Measurements from ENCODE around the gene VENTX.
"Not testable (repeated sequence)": the region's sequence is repeated elsewhere in the genome, so short reads cannot be mapped to it uniquely, and the experiment has no call there.

The VENTX gene

DNA sequence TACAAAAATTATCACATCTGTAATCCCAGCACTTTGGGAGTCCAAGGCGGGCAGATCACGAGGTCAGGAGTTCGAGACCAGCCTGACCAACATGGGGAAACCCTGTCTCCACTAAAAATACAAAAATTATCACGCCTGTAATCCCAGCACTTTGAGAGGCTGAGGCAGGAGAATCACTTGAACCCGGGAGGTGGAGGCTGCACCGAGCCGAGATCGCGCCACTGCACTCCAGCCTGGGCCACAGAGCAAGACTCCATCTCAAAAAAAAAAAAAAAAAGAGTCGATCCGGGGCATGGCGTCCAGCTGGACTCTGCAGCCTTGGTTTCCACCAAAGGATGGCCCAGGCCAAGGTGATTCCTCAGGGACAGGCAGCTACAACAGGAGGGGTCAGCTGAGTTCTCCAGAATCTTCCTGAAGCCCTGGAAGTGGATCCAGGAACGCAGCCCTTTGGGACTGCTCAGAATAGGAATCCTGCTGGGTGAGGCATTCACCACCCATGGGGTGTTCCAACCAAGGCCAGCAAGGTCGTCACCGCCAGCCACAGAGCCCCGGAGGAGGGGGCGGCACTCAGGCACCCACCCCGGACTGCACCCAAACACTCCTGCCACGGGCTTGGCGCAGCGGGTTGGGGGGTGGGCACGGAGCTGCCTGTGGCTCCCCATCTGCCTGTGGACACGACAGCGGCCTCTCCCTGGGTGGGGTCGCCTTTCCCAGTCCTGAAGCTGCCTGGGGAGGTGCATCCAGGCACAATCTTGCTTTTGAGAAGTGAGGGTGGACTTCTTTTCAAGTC, 19.7 kb upstream of the VENTX start:
- no peak for DNase-seq

DNA sequence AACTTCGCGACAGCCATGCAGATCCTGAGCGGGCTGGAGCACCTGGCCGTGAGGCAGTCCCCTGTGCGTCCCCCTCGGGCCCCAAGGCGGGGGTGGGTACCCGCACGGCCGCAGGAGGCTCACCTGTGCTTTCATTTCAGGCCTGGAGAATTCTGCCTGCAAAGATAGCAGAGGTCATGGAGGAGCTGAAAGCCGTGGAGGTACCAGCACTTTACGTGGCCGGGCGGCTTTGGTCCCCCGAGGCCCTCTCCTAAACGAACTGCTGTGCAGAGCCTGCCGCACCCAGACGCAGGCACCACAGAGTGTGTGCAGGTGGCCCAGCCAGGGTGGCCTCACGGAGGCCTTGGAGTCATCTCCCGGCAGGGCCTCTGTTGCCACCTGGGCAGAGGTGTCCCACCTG, 18.8 kb upstream of the VENTX start:
- DNase-seq = no peak

DNA sequence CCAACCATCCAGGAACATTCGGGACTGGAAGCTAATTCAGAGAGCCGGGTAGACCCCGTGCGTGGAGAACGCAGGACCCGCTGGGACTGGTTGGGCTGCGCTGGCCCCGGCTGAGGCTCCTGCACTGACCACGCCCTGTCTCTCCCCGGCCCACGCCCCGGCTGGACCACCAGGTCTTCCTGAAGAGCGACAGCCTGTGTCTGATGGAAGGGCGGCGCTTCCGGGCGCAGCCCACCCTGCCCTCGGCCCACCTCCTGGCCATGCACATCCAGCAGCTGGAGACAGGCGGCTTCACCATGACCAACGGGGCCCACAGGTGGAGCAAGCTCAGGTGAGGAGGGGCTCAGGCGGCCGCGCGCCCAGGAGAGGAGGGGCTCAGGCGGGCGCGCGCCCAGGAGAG, 17.9 kb upstream of the VENTX start:
- DNase-seq = no peak

DNA sequence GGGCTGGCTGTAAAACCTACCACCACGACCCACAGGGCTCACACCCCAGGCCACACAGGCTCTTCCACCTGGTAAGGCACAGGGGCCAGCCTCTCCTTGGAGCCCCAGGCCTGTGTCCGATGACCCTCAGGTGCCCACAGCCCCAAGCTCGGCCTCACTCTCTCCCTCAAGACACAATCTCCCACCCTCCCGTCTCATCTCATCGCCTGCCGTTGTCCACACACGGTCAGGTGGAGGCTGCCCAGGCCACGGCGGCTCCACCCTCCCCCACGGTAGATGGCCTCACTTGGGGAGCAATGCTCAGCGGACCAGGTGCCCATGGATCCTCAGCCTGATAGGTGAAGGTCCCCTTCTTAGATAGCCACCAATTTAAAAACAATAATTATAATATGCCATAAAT, 16.3 kb upstream of the VENTX start:
- no peak for DNase-seq

DNA sequence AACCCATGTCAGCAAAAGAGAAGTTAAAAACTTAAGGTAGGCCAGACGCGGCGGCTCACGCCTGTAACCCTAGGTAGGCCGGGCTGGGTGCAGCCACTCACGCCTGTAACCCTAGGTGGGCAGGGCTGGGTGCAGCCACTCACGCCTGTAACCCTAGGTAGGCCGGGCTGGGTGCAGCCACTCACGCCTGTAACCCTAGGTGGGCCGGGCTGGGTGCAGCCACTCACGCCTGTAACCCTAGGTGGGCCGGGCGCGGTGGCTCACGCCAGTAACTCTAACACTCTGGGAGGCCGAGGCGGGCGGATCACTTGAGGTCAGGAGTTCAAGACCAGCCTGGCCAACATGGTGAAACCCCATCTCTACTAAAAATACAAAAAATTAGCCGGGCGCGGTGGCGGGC, 15.9 kb upstream of the VENTX start:
- not testable (repeated sequence) for DNase-seq

DNA sequence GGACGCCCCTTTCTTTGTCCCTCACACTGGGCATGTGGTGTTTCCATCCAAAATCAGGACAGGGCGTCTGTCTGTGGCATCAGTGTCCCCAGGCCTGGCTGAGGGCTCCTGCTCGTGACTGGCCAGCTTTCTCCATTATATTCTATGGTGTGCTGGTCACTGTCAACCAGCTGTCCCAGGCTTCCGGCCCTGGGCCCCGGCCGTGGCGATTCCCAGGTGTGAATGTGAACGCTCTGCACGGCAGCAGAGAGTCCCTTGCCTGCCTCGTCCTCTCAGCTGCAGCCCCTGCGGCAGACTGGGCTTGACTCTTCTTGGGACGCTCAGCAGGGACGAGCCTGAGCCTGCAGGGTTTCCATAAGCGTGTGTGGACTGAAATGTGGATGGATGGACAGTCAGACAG, 13.6 kb upstream of the VENTX start:
- DNase-seq = no peak

DNA sequence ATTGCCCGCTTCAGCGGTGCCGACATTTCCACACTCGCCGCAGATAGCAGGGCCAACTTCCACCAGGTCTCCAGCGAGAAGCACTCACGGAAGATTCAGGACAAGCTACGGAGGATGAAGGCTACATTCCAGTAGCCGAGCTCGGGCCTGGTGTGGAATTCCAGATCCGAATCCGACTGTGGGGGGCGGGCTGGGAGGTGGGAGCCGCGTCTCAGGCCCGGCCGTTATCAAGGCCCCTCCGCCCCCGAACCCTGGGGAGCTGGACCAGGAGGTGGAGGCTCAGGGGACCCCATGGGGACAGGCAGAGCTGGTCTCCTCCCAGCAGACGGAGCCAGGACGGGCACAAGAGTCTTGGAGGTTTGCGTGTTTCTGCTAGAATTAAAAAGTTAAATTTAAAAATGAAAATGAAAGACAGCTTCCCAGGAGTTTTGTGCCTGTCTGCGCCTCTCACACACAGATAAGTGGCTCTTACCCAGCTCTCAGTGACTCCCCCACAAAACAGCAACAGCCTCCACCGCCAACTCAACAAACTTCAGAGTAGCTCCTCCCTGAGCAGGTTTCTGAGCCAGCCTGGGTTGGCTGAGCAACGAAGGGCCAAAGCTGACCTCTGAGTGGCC, 12.8 kb upstream of the VENTX start:
- DNase-seq = no peak

DNA sequence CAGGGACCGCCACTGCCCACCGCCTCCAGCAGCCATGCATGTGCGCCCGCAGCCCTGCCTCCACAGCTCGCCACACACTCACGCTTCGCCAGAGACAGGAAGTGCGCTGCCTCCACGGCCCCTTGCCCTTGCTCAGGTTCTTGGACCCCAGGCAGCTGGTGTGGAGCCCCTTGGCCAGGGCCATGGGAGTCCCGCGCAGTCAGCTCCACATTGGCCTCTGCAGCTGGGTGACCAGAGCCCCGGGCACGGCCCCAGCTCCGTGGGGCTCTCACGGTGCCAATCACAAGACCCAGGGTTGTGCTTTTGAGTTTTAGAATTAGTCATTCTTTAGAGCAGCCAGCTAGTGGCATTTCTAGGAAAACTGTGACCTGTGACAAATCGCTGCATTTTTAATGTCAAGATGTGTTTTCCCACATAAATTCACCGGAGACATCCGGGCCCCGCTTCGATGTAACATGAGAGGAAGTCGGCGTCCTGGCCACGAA, 11.9 kb upstream of the VENTX start:
- no peak for DNase-seq

DNA sequence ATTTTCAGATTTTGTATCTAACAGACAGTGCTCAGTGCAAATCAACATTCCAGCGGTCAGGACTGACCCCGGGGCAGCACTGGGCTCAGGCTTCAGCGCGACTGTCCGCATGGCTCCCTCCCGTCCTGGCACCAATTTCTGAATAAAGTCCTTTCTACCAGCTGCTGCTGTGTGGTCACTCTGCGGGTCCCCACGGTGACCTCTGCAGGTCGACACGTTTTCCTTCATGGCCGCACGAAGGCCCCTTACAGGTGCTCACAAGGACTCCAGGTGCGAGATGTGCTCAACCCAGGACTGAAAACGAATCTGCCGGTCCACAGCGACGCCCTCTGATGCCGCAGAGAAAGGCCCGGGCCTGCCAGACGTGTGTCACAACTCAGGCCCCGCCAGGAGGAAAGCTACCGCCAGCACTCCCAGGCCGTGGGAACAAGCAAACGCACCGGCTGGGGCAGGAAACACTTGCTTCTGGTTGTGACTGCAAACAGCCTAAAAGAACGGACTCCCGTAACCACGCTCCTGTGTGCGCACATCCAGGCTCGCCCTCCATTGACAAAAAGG, 11.3 kb upstream of the VENTX start:
- no peak for DNase-seq

DNA sequence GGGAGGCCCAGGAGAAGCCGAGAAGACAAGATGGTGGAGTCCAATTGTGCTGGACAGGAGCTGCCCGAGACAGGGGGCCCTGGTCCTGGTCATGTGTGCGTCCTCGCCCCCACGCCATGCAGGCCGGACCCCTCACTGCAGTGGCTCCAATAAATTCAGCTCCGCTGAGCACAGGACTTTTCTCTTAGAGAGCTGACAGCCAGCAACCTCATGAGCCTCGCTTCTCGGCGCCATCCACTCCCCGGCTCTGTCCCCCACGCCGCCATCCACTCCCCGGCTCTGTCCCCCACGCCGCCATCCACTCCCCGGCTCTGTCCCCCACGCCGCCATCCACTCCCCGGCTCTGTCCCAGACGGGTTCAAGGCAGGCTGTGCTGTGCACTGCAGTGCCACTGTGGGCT, 10.4 kb upstream of the VENTX start:
- DNase-seq = no peak

DNA sequence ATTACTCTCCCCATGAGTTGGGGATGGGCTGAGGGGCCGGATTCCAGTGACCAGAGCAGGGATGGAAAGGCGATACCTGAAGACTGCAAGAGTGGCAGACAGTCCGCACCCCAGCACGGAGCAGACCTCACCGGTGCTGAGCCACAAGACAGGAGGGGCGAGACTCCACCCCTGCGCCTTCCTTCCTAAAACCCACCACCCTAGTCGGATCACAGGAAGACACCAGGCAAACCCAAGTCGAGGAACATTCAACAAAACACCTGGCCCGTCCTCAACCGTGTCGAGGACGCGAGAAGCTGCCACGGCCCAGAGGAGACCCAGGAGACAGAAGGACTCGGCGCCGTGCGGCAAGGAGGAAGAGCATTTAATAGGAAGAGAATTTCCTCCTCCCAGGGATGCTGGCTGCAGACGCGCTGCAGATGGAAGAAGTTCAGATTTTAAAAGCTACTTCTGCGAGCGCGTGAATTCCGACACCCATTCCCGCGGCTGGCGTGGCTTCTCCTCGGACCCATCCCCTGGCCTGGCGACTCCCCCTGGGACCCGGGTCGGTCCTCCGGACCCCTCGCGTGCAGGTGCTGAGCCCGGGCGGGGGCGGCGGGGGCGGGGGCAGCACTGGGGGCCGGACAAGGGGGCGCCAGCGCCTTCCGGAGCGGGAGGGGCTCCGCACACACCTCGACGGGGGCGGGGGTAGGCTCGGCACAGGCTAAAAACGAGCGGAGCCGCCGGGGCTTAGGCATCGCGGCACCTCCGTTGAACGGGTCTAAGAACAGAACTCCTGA, 8.2 kb upstream of the VENTX start:
- no peak for DNase-seq

DNA sequence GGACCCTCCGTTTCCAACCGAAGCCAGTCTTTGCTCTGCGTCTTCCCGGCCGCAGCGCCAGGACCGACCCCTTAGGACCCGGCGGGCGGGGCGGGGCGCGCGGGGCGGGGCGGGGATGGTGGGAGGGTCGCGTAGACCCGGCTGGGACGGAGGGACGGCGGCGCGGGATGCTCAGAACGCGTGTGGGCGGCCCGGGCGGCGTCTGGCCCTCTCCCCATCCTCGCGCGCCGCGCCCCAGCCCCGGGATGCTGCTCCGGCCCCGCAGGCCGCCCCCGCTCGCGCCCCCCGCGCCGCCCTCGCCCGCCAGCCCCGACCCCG, 7.7 kb upstream of the VENTX start, which contains the start of gene UTF1:
Gene UTF1, plus strand, starts transcription at position 174 of the 318 bp plus-strand sequence. Its CDS starts 72 bp downstream, at position 246.
- no peak for DNase-seq

DNA sequence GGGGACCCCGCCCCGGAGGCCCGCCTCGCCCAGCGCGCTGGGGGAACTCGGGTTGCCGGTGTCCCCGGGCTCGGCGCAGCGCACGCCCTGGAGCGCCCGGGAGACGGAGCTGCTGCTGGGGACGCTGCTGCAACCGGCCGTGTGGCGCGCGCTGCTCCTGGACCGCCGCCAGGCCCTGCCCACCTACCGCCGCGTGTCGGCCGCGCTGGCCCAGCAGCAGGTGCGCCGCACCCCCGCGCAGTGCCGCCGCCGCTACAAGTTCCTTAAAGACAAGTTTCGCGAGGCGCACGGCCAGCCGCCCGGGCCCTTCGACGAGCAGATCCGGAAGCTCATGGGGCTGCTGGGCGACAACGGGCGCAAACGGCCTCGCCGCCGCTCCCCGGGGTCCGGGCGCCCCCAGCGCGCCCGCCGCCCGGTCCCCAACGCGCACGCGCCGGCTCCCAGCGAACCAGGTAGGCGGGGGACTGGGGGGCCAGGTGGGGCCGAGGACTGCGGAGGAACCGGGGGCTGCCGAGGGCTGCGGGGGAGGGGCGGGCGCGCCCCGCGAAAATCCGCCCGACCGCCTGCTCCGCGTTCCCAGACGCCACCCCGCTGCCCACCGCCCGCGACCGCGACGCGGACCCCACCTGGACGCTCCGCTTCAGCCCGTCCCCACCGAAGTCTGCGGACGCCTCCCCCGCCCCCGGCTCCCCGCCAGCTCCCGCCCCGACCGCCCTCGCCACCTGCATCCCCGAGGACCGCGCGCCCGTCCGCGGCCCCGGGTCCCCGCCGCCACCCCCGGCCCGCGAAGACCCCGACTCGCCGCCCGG, 7.1 kb upstream of the VENTX start:
- DNase-seq = no peak

DNA sequence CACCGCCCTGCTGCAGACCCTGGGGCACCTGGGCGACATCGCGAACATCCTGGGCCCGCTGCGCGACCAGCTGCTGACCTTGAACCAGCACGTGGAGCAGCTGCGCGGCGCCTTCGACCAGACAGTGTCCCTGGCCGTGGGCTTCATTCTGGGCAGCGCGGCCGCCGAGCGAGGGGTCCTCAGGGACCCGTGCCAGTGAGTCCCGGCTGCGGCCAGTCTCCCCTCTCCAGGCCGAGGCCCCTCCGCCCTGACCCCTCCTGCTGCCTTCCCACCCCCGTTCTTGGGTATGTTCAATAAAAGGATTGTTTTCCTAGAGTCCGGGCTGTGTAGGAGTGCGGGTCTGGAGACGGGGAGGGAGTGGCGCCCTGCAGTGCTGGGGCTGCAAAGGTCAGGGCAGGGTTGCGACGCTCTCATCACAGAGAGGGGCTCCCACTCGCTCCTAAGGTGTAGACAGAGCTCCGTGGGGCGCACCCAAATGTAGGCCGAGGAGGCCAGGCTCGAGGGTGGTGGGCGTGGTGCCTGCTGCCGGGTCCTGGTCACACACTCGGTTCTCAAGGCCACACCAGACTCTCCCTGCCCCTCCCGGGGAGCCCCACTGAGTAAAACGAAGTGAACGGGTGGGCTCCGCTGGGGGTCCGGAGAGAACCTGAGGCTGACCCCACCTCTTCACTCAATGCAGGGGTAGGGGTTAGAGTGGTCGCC, 6.3 kb upstream of the VENTX start:
- DNase-seq = no peak

DNA sequence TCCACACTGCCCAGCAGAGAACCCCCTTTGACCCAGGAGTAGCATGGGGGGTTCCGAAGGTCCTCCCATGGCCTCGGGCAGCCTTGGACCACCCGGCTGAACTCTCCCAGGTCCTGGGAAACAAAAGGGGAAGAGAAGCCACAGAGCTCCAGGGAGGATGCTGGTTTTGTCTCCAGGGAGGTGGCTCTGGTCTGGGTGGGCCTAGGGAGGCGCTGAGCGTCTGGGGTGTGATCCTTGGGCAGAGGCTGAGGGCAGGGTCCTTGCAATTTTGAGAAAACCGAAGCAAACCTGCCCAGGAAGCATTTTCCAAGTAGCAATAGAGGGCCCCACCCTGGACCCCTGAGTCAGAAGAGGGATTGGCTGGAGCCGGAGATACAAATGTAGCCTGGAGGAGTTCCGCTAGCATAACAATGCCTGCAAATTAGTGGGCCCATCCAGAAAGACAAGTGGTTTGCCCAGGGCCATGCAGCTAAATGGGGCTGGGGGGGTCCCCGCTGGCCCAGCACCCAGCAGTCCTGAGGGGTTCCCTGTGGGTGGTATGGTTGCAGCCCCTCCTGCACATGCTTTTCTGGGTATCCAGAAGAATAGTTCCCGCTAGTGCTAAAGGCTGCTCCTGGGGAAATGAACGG, 5.6 kb upstream of the VENTX start:
- no peak for DNase-seq

DNA sequence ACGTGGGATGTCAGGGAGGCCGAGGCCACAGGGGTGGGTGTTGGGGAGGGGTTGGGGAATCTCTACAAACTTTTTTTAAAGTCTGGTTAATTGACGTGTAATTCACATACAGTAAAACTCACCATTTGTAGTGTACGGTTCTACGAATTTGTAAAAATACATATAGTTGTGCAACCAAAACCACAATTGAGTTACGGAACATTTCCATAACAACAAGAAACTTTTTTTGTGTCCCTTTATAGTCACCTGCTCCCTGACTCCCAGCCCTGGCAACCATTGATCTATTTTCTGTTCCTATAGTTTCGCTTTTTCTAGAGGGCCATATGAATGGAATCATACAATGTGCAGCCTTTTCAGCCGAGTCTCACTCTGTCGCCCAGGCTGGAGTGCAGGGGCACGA, 2.9 kb upstream of the VENTX start:
- not testable (repeated sequence) for DNase-seq

DNA sequence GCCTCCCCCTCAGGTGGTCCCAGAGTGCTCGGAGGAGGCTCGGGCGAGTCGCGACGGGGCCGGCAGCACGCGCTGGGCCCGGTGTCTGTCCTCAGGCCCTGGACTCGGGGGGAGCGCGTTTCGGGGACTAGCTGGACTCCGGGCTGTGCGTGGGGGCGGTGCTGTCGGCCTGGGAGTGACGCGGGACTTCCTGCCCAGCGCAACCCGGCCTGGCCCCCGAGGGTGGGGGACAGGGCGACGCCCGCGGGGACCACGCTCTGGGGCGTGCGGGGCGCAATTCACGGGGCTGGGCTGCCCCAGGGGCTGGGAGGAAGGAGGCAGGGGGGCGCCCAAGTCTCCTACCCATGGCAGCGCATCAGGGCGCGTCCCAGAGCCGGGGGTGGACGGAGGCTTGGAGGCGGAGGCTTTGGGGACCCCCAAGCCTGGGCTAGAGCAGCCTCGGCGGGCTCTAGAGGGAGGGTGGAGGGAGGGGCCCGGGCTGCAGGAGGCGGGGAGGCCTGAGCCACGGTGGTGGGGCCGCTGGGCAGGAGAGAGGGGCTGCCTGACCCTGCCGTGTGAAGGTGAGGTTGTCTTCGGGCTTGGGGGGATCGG, 2.3 kb upstream of the VENTX start:
- no peak for DNase-seq

DNA sequence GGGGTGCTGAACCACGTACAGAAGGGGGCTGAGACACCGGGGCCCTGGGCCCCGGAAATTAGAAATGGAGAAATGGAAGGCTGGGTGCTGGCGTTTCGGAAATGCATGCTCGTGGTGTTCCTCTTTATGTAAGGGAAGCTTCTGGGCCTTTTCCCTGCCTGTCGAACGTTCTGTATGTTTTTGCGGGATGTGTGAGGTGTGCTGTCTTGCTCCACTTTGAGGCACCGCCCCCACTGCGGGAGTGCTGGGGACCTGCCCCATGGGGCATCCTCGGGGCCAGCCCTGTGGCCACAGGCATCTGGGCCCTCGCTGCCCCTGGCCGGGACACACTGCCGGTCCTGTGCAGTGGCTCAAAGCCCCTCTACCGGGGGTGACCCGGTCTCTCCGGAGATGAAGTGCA, 1.7 kb upstream of the VENTX start:
- DNase-seq = no peak

DNA sequence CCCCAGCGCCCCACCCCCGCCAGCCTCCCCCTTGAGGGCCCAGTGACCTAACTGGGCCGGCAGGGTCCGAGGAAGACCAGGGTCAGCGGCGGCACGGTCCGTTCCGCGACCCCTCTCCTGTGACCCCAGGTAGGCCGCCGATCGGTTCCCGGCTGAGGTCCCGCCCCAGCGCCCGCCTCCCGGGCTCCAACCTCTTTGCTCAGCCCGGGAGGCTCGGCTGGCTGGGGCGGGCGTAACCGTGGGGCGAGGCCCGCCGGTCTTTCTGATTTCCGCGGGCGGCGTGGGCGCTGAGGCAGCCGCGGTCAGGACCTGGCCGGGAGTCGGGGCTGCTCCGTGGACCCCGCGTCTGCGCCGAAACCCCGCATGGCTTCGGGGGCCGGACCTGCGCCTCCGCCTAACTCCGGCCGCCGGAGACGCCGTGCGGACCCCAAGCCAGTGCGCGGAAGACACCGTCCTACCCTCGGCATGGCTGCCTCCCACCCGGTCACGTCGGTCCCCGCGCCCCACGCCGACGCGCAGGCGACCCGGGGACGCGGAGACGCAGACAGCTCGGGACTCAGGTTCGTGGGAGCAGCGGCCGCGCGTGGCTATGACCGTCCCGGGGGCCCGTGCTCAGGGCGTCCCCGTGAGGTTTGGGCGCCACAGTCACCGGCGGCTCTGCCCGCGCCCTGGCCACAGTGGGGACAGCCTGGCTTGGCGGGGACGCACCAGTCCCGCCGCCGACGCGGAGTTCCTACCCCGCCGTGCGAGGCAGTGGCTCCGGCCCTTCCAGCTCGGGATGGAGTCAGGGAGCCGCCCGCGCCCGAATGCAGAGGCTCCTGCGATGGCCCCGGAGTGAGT, 1.0 kb upstream of the VENTX start:
- DNase-seq = no peak

DNA sequence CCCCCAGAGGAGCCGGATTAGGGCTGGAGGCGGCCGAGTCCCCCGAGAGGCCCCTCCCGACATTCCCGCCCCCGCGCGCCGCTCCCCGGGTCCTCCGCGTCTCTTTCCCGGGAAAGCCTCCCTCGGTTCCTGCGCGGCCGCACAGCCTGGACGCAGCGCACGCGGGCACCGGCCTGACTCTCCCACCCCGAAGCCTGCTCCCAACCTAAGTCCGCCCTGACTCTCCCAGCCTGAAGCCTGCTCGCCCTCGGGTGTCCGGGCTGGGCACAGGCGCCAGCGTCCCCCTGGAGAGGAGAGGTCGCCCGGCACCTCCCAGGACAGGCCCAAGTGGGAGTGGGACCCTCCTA, 441 bp upstream of the VENTX start:
- no peak for DNase-seq
